Naive thymus-derived CD4-positive, alpha-beta T cell (primary cell): ENCODE data around the gene SRCAP. TPM values are rescaled to one million over a fixed set of nuclear protein-coding genes. Genes with fewer than 3 reads are reported as not detected.

ENCODE experiments used
- ATAC-seq: fragments of 150-1000 bp; cut with Tn5 transposase; 2 replicates; pipeline ENCODE4 v1.10.0; 2021; ENCODE audit warnings: mild to moderate bottlenecking, moderate library complexity
- CTCF ChIA-PET: fragments of 350-600 bp; sonication (Branson Sonifier 250); formaldehyde crosslinking; loops from one replicate; lab custom pipeline; 2021; ENCODE audit warnings: antibody characterized with exemption; lab: Charles Lee
- POLR2A ChIA-PET: fragments of 350-600 bp; sonication (Branson Sonifier 250); formaldehyde crosslinking; loops from one replicate; lab custom pipeline; 2021; ENCODE audit warnings: antibody characterized with exemption, inconsistent platforms; lab: Charles Lee
- DNase-seq, 9 donors: peaks; one replicate each; pipeline versions ENCODE4 v3.0.0 to v3.0.0-alpha.2; 2020 to 2022; ENCODE audit warnings: mixed read lengths in 1 of 9
- H3K27ac ChIP-seq: one replicate; pipeline ENCODE4 v1.7.0; 2013; ENCODE audit warnings: mild to moderate bottlenecking, low read depth, low read length, moderate library complexity
- H3K27me3 ChIP-seq, 2 donors: one replicate each; pipeline ENCODE4 v1.7.0; 2013; ENCODE audit warnings: low read length in 2 of 2, mild to moderate bottlenecking in 2 of 2, moderate library complexity in 2 of 2; ENCODE audit not compliant: control insufficient read depth in 2 of 2, insufficient read depth in 2 of 2
- H3K36me3 ChIP-seq, 3 experiments: 1 replicate in 2 of 3; 2 replicates in 1 of 3; pipeline ENCODE4 v1.7.0; 2013; ENCODE audit warnings: low read length in 3 of 3, mild to moderate bottlenecking in 3 of 3, moderate library complexity in 1 of 3; ENCODE audit not compliant: insufficient read depth in 3 of 3, control insufficient read depth in 2 of 3
- H3K4me1 ChIP-seq, 2 donors: one replicate each; pipeline ENCODE4 v1.7.0; 2013; ENCODE audit warnings: low read length in 2 of 2, mild to moderate bottlenecking in 2 of 2, moderate library complexity in 1 of 2; ENCODE audit not compliant: control insufficient read depth in 2 of 2, insufficient read depth in 2 of 2
- H3K4me3 ChIP-seq: 2 replicates; pipeline ENCODE4 v1.7.0; 2013; ENCODE audit warnings: mild to moderate bottlenecking, low read length
- H3K9me3 ChIP-seq, 3 experiments: 1 replicate in 2 of 3; 2 replicates in 1 of 3; pipeline ENCODE4 v1.7.0; 2013; ENCODE audit warnings: low read length in 3 of 3; ENCODE audit not compliant: control insufficient read depth in 2 of 3
- H3K27ac Mint-ChIP-seq, 9 donors: one replicate each; pipeline ENCODE4 v1.8.0; 2020 to 2022; ENCODE audit warnings: mixed read lengths in 9 of 9, mild to moderate bottlenecking in 8 of 9, moderate library complexity in 5 of 9, inconsistent platforms in 2 of 9
- H3K27me3 Mint-ChIP-seq, 5 donors: one replicate each; pipeline ENCODE4 v1.8.0; 2021 to 2022; ENCODE audit warnings: mixed read lengths in 5 of 5, mild to moderate bottlenecking in 1 of 5
- H3K36me3 Mint-ChIP-seq, 5 donors: one replicate each; pipeline ENCODE4 v1.8.0; 2020 to 2022; ENCODE audit warnings: mixed read lengths in 5 of 5, mild to moderate bottlenecking in 3 of 5, inconsistent platforms in 1 of 5
- H3K4me1 Mint-ChIP-seq, 7 donors: one replicate each; pipeline ENCODE4 v1.8.0; 2020 to 2022; ENCODE audit warnings: mixed read lengths in 7 of 7, mild to moderate bottlenecking in 3 of 7, inconsistent platforms in 1 of 7
- H3K4me3 Mint-ChIP-seq, 10 donors: one replicate each; pipeline ENCODE4 v1.8.0; 2020 to 2022; ENCODE audit warnings: mild to moderate bottlenecking in 10 of 10, mixed read lengths in 10 of 10, moderate library complexity in 6 of 10, inconsistent platforms in 2 of 10
- H3K9me3 Mint-ChIP-seq, 11 donors: one replicate each; pipeline ENCODE4 v1.8.0; 2020 to 2022; ENCODE audit warnings: mixed read lengths in 11 of 11, mild to moderate bottlenecking in 4 of 11, inconsistent platforms in 1 of 11, moderate library complexity in 1 of 11
- intact Hi-C, 2 donors: fragments of 100-400 bp; cut with micrococcal nuclease; formaldehyde crosslinking; loops; one replicate each; pipeline ENCODE4 v1.15.1; 2023
- polyA plus RNA-seq, 2 donors: library from polyadenylated mRNA; unstranded; fragments of 300-500 nt; fragmentation: Illumina TruSeq; gene quantifications; one replicate each; pipeline ENCODE4 v1.2.3, GENCODE V29; 2021
- total RNA-seq, 6 experiments: library from RNA in 5 of 6; stranded (reverse) in 5 of 6; gene quantifications; 1 replicate in 5 of 6; 2 replicates in 1 of 6; pipeline ENCODE4 v1.2.3 and lab custom pipeline; 2021 to 2026

The SRCAP gene
- total and polyA plus RNA-seq, 7 experiments from 2014 or later = 11.8 to 111 (median 86.7) TPM

GRCh38 chr16:30737794-30738648, 39.0 kb downstream of the SRCAP start:
- Mint-ChIP-seq H3K36me3 (peaks cover 7 to 50% (median 29%) of the 10 kb centered on the region in 5 donors), H3K27ac (peak overlapping the region in 2 of 9 donors; percentile 41 to 70), H3K9me3 (no peaks in the 10 kb centered on the region), H3K4me1 (peaks cover 6 to 15% (median 9%) of the 10 kb centered on the region in 7 donors), H3K27me3 (no peaks in the 10 kb centered on the region), H3K4me3 (no peak overlapping the region)
- no peak overlapping the region for H3K4me3 ChIP-seq
- ChIA-PET CTCF (interaction anchor here (0.6 kb wide), 1 partner anchor 20 kb away, joined by 3 read pairs; no protein-coding TSS in a partner anchor), POLR2A (interaction anchor here (0.7 to 3.3 kb wide), 3 partner anchors 9 to 172 kb away, joined by 3 to 15 read pairs (median 4); partner anchors contain the start of gene PHKG2)
- peaks cover 27 to 76% (median 30%) of the 10 kb centered on the region in 3 experiments for H3K36me3 ChIP-seq
- H3K27ac ChIP-seq = no peak overlapping the region
- DNase-seq (no peak), ATAC-seq (no peak)
- no peaks in the 10 kb centered on the region for H3K9me3 ChIP-seq
- intact Hi-C loops = no loop called here
- no peaks in the 10 kb centered on the region for H3K27me3 ChIP-seq
- H3K4me1 ChIP-seq = no peaks in the 10 kb centered on the region

- H3K27ac ChIP-seq = no peak overlapping the region
- no peaks in the 10 kb centered on the region for H3K9me3 Mint-ChIP-seq
- no peak overlapping the region for H3K4me3 Mint-ChIP-seq
- ATAC-seq (no peak), DNase-seq (no peak)
- no peaks in the 10 kb centered on the region for H3K9me3 ChIP-seq
- ChIA-PET POLR2A (no interaction called here), CTCF (no interaction called here)
- no peaks in the 10 kb centered on the region for H3K27me3 Mint-ChIP-seq
- H3K36me3 ChIP-seq = peaks cover 17 to 72% (median 23%) of the 10 kb centered on the region in 3 experiments
- H3K4me1 ChIP-seq = no peaks in the 10 kb centered on the region
- H3K27ac Mint-ChIP-seq = peak overlapping the region in 1 of 9 donors; percentile 33
- intact Hi-C loops = no loop called here
- H3K4me1 Mint-ChIP-seq = peaks cover 6 to 15% (median 9%) of the 10 kb centered on the region in 7 donors
- H3K4me3 ChIP-seq = no peak overlapping the region
- H3K36me3 Mint-ChIP-seq = peaks cover 7 to 45% (median 19%) of the 10 kb centered on the region in 5 donors
- no peaks in the 10 kb centered on the region for H3K27me3 ChIP-seq
Observed at GRCh38 chr16:30738984-30739951, 40.3 kb downstream of the SRCAP start.

- H3K27ac Mint-ChIP-seq = peak overlapping the region in 7 of 9 donors; percentile 3 to 87 (median 55)
Observed at GRCh38 chr16:30740364-30741251, 41.6 kb downstream of the SRCAP start.

GRCh38 chr16:30741461-30741914, 42.5 kb downstream of the SRCAP start:
- CTCF ChIA-PET = no interaction called here
- H3K9me3 Mint-ChIP-seq = no peaks in the 10 kb centered on the region
- no peak overlapping the region for H3K4me3 Mint-ChIP-seq
- H3K36me3 ChIP-seq = peaks cover 7 to 57% (median 10%) of the 10 kb centered on the region in 3 experiments
- POLR2A ChIA-PET = no interaction called here
- H3K27me3 Mint-ChIP-seq = no peaks in the 10 kb centered on the region
- no peak for DNase-seq
- H3K4me1 Mint-ChIP-seq = peaks cover 6 to 19% (median 9%) of the 10 kb centered on the region in 7 donors
- H3K27ac Mint-ChIP-seq = peak overlapping the region in 3 of 9 donors; percentile 4 to 71 (median 55)
- no peaks in the 10 kb centered on the region for H3K9me3 ChIP-seq
- no peaks in the 10 kb centered on the region for H3K4me1 ChIP-seq
- H3K27me3 ChIP-seq = no peaks in the 10 kb centered on the region
- intact Hi-C loops = no loop called here
- ATAC-seq = no peak
- no peak overlapping the region for H3K4me3 ChIP-seq
- H3K27ac ChIP-seq = no peak overlapping the region
- peaks cover 7 to 32% (median 19%) of the 10 kb centered on the region in 5 donors for H3K36me3 Mint-ChIP-seq

More at GRCh38 chr16:30740364-30741251, 41.6 kb downstream of the SRCAP start:
- no peaks in the 10 kb centered on the region for H3K4me1 ChIP-seq
- ChIA-PET POLR2A (no interaction called here), CTCF (interaction anchor here (0.7 kb wide), 1 partner anchor 25 kb away, joined by 3 read pairs; no protein-coding TSS in a partner anchor)
- ATAC-seq (no peak), DNase-seq (no peak)
- Mint-ChIP-seq H3K36me3 (peaks cover 7 to 41% (median 23%) of the 10 kb centered on the region in 5 donors), H3K4me3 (no peak overlapping the region), H3K9me3 (no peaks in the 10 kb centered on the region), H3K4me1 (peaks cover 6 to 19% (median 9%) of the 10 kb centered on the region in 7 donors), H3K27me3 (no peaks in the 10 kb centered on the region)
- H3K4me3 ChIP-seq = no peak overlapping the region
- intact Hi-C loops = no loop called here
- H3K27me3 ChIP-seq = no peaks in the 10 kb centered on the region
- H3K9me3 ChIP-seq = no peaks in the 10 kb centered on the region
- peaks cover 14 to 66% (median 16%) of the 10 kb centered on the region in 3 experiments for H3K36me3 ChIP-seq
- H3K27ac ChIP-seq = peak overlapping the region; percentile 4

- ChIA-PET POLR2A (no interaction called here), CTCF (no interaction called here)
- Mint-ChIP-seq H3K4me1 (peaks cover 13 to 30% (median 18%) of the 10 kb centered on the region in 7 donors), H3K9me3 (peaks cover 0 to 3% (median 0%) of the 10 kb centered on the region in 11 donors), H3K27me3 (no peaks in the 10 kb centered on the region), H3K4me3 (no peak overlapping the region), H3K36me3 (peaks cover 0 to 20% (median 14%) of the 10 kb centered on the region in 5 donors), H3K27ac (peak overlapping the region in 2 of 9 donors; percentile 39 to 63)
- Histone ChIP-seq H3K4me1 (peaks cover 0 to 6% of the 10 kb centered on the region in 2 donors), H3K36me3 (peaks cover 0 to 35% (median 0%) of the 10 kb centered on the region in 3 experiments), H3K27ac (no peak overlapping the region), H3K27me3 (no peaks in the 10 kb centered on the region), H3K4me3 (no peak overlapping the region), H3K9me3 (no peaks in the 10 kb centered on the region)
- ATAC-seq (no peak), DNase-seq (no peak)
- intact Hi-C loops = no loop called here
Observed at GRCh38 chr16:30743716-30744115, 44.7 kb downstream of the SRCAP start.
